Measurements from ENCODE around the gene SLC35E2B.
"Not testable (repeated sequence)": the region's sequence is repeated elsewhere in the genome, so short reads cannot be mapped to it uniquely, and the experiment has no call there.

The SLC35E2B gene

GRCh38 chr1:1636621-1637478 lies 55.7 kb downstream of the SLC35E2B start:
- not testable (repeated sequence) for DNase-seq

GRCh38 chr1:1634613-1635012 lies 58.0 kb downstream of the SLC35E2B start:
- not testable (repeated sequence) for DNase-seq

GRCh38 chr1:1633409-1633808 lies 59.2 kb downstream of the SLC35E2B start:
- not testable (repeated sequence) for DNase-seq

GRCh38 chr1:1631782-1632420 lies 60.7 kb downstream of the SLC35E2B start, which contains the start of gene MMP23B:
MMP23B (plus strand) TSS chr1:1632173; CDS start chr1:1632219, 46 bp downstream.
- no peak for TF ChIP-seq GATA1 (IDR thresholded peaks at IDR 0.05; ENCODE audit: low read depth, low read length)
- TF ChIP-seq POLR2A (IDR thresholded peaks at IDR 0.05; ENCODE audit: low read length): no peak
- no peak for DNase-seq

GRCh38 chr1:1630965-1631781 lies 61.4 kb downstream of the SLC35E2B start:
- no peak for TF ChIP-seq POLR2A (IDR thresholded peaks at IDR 0.05; ENCODE audit: low read length)
- no peak for TF ChIP-seq GATA1 (IDR thresholded peaks at IDR 0.05; ENCODE audit: low read depth, low read length)
- no peak for DNase-seq

GRCh38 chr1:1630191-1630964 lies 62.2 kb downstream of the SLC35E2B start:
- peak; percentile 83 to 86 for DNase-seq

GRCh38 chr1:1629430-1630190 lies 63.0 kb downstream of the SLC35E2B start:
- DNase-seq: no peak

More at GRCh38 chr1:1630191-1630964, 62.2 kb downstream of the SLC35E2B start:
- TF ChIP-seq POLR2A (IDR thresholded peaks at IDR 0.05; ENCODE audit: low read length) (no peak), GATA1 (IDR thresholded peaks at IDR 0.05; ENCODE audit: low read depth, low read length) (no peak)

GRCh38 chr1:1628754-1629429 lies 63.7 kb downstream of the SLC35E2B start:
- TF ChIP-seq GATA1 (IDR thresholded peaks at IDR 0.05; ENCODE audit: low read depth, low read length): no peak
- TF ChIP-seq POLR2A (IDR thresholded peaks at IDR 0.05; ENCODE audit: low read length): no peak
- DNase-seq: no peak

More at GRCh38 chr1:1629430-1630190, 63.0 kb downstream of the SLC35E2B start:
- TF ChIP-seq POLR2A (IDR thresholded peaks at IDR 0.05; ENCODE audit: low read length): no peak
- TF ChIP-seq GATA1 (IDR thresholded peaks at IDR 0.05; ENCODE audit: low read depth, low read length): no peak

- DNase-seq: no peak
- no peak for TF ChIP-seq GATA1 (IDR thresholded peaks at IDR 0.05; ENCODE audit: low read depth, low read length)
- no peak for TF ChIP-seq POLR2A (IDR thresholded peaks at IDR 0.05; ENCODE audit: low read length)
These were observed 64.5 kb downstream of the SLC35E2B start for GRCh38 chr1:1627829-1628753.

GRCh38 chr1:1627261-1627828 lies 65.2 kb downstream of the SLC35E2B start:
- DNase-seq: no peak
- no peak for TF ChIP-seq POLR2A (IDR thresholded peaks at IDR 0.05; ENCODE audit: low read length)
- no peak for TF ChIP-seq GATA1 (IDR thresholded peaks at IDR 0.05; ENCODE audit: low read depth, low read length)

Data from erythroblast (primary cell).